Trophoblast cell (in vitro differentiated cells and primary cell): ENCODE data around the gene OXT. TPM values are rescaled to one million over a fixed set of nuclear protein-coding genes. Genes with fewer than 3 reads are reported as not detected.
"Not testable (repeated sequence)": the region's sequence is repeated elsewhere in the genome, so short reads cannot be mapped to it uniquely, and the experiment has no call there.

Experiments
- DNase-seq, 2 donors: peaks; one replicate each; pipeline ENCODE4 v3.0.0-alpha.2; 2016
- H2AFZ ChIP-seq: 2 replicates; pipeline ENCODE4 v1.6.1; 2013; ENCODE audit warnings: low read length, moderate library complexity, mild to moderate bottlenecking; ENCODE audit not compliant: insufficient read depth, poor library complexity
- H2AK5ac ChIP-seq: 2 replicates; pipeline ENCODE4 v1.6.1; 2013; ENCODE audit warnings: mild to moderate bottlenecking, low read length
- H2BK120ac ChIP-seq: 2 replicates; pipeline ENCODE4 v1.6.1; 2013; ENCODE audit warnings: low read length, mild to moderate bottlenecking, moderate library complexity; ENCODE audit not compliant: insufficient read depth, poor library complexity
- H2BK12ac ChIP-seq: 2 replicates; pipeline ENCODE4 v1.6.1; 2013; ENCODE audit warnings: mild to moderate bottlenecking, low read length, moderate library complexity
- H2BK5ac ChIP-seq: 2 replicates; pipeline ENCODE4 v1.6.1; 2013; ENCODE audit warnings: low read length, low read depth, moderate library complexity, mild to moderate bottlenecking; ENCODE audit not compliant: poor library complexity
- H3K14ac ChIP-seq: 2 replicates; pipeline ENCODE4 v1.6.1; 2013; ENCODE audit warnings: mild to moderate bottlenecking, low read length
- H3K18ac ChIP-seq: 2 replicates; pipeline ENCODE4 v1.6.1; 2013; ENCODE audit warnings: mild to moderate bottlenecking, low read length
- H3K23ac ChIP-seq: 2 replicates; pipeline ENCODE4 v1.6.1; 2013; ENCODE audit warnings: low read length
- H3K27ac ChIP-seq: 2 replicates; pipeline ENCODE4 v1.5.1; 2013; ENCODE audit warnings: low read depth, mild to moderate bottlenecking, inconsistent platforms, low read length, moderate library complexity
- H3K27me3 ChIP-seq: 2 replicates; pipeline ENCODE4 v1.6.1; 2013; ENCODE audit warnings: inconsistent platforms, mild to moderate bottlenecking, low read length, moderate library complexity; ENCODE audit not compliant: insufficient read depth
- H3K36me3 ChIP-seq, 2 experiments: 1 replicate in 1 of 2; 2 replicates in 1 of 2; pipeline ENCODE4 v1.6.1; 2013; ENCODE audit warnings: low read length in 2 of 2, mild to moderate bottlenecking in 2 of 2, moderate library complexity in 1 of 2; ENCODE audit not compliant: insufficient read depth in 2 of 2, control insufficient read depth in 1 of 2
- H3K4ac ChIP-seq: 2 replicates; pipeline ENCODE4 v1.6.1; 2013; ENCODE audit warnings: low read depth, mild to moderate bottlenecking, low read length, moderate library complexity
- H3K4me1 ChIP-seq, 2 experiments: 1 replicate in 1 of 2; 2 replicates in 1 of 2; pipeline ENCODE4 v1.6.1; 2013; ENCODE audit warnings: low read length in 2 of 2, mild to moderate bottlenecking in 2 of 2, moderate library complexity in 1 of 2; ENCODE audit not compliant: insufficient read depth in 2 of 2, control insufficient read depth in 1 of 2
- H3K4me2 ChIP-seq: 2 replicates; pipeline ENCODE4 v1.6.1; 2013; ENCODE audit warnings: inconsistent platforms, mild to moderate bottlenecking, low read length, moderate library complexity
- H3K4me3 ChIP-seq: 2 replicates; pipeline ENCODE4 v1.5.1; 2013; ENCODE audit warnings: mild to moderate bottlenecking, low read depth, low read length, inconsistent platforms
- H3K79me1 ChIP-seq: one replicate; pipeline ENCODE4 v1.6.1; 2013; ENCODE audit warnings: low read length
- H3K79me2 ChIP-seq: 2 replicates; pipeline ENCODE4 v1.6.1; 2013; ENCODE audit warnings: low read length, mild to moderate bottlenecking; ENCODE audit not compliant: control insufficient read depth, insufficient read depth, poor library complexity
- H3K9ac ChIP-seq: 2 replicates; pipeline ENCODE4 v1.6.1; 2013; ENCODE audit warnings: mild to moderate bottlenecking, low read length
- H3K9me3 ChIP-seq: 2 replicates; pipeline ENCODE4 v1.6.1; 2013; ENCODE audit warnings: low read depth, mild to moderate bottlenecking, control low read depth, inconsistent platforms, low read length; ENCODE audit not compliant: insufficient read depth
- H4K12ac ChIP-seq: 2 replicates; pipeline ENCODE4 v1.6.1; 2013; ENCODE audit warnings: low read depth, mild to moderate bottlenecking, low read length, moderate library complexity
- H4K8ac ChIP-seq: 2 replicates; pipeline ENCODE4 v1.6.1; 2013; ENCODE audit warnings: low read depth, mild to moderate bottlenecking, low read length, moderate library complexity
- H4K91ac ChIP-seq: one replicate; pipeline ENCODE4 v1.6.1; 2013; ENCODE audit warnings: low read depth, mild to moderate bottlenecking, low read length, moderate library complexity
- WGBS: extraction: QIAGEN DNeasy Blood & Tissue Kit; methylation state at CpG from one replicate; pipeline ENCODE4 v1.1.7; 2013; ENCODE audit warnings: missing lambda C conversion rate; ENCODE audit not compliant: insufficient read length, insufficient coverage; ENCODE audit errors: extremely low coverage; 5-methylcytosine and 5-hydroxymethylcytosine counted together
- polyA plus RNA-seq: library from polyadenylated mRNA; stranded (reverse); fragments of 200-250 nt; gene quantifications from 2 replicates; pipeline ENCODE4 v1.2.3, GENCODE V29; 2013

The OXT gene
- 0.12 TPM in 1 of 2 replicates, not detected in the other for polyA plus RNA-seq

- no peaks in the 10 kb centered on the region for H3K79me2 ChIP-seq
- H3K4ac ChIP-seq: no peak within 1 kb of the TSS
- no peak within 1 kb of the TSS for H2BK12ac ChIP-seq
- no peak within 1 kb of the TSS for H4K91ac ChIP-seq
- no peak within 1 kb of the TSS for H2BK5ac ChIP-seq
- H3K23ac ChIP-seq: no peak within 1 kb of the TSS
- no CpG with 5 or more reads among the region's 95 CpGs for WGBS
- H2AK5ac ChIP-seq: no peak within 1 kb of the TSS
- H2BK120ac ChIP-seq: no peak within 1 kb of the TSS
- no peak for DNase-seq
- H3K9me3 ChIP-seq: peaks cover 10% of the 10 kb centered on the region
- H3K27me3 ChIP-seq: peaks cover 19% of the 10 kb centered on the region
- H3K79me1 ChIP-seq: no peaks in the 10 kb centered on the region
- no peaks in the 10 kb centered on the region for H3K36me3 ChIP-seq
- H3K4me3 ChIP-seq: peak within 1 kb of the TSS; percentile 21
- peak within 1 kb of the TSS; percentile 46 for H3K4me2 ChIP-seq
- no peak within 1 kb of the TSS for H3K18ac ChIP-seq
- H4K8ac ChIP-seq: no peak within 1 kb of the TSS
- peaks cover 0 to 3% of the 10 kb centered on the region in 2 experiments for H3K4me1 ChIP-seq
- peak within 1 kb of the TSS; percentile 28 for H2AFZ ChIP-seq
- H3K14ac ChIP-seq: no peak within 1 kb of the TSS
- no peak within 1 kb of the TSS for H4K12ac ChIP-seq
- no peak within 1 kb of the TSS for H3K9ac ChIP-seq
- no peak within 1 kb of the TSS for H3K27ac ChIP-seq
Measured at GRCh38 chr20:3071610-3072529, at the start of gene OXT. Gene OXT (plus strand): TSS chr20:3071620. CDS start chr20:3071656, 36 bp downstream.

GRCh38 chr20:3021777-3022176 is 49.6 kb upstream of the OXT start:
- no peak overlapping the region for H2BK12ac ChIP-seq
- no peaks in the 10 kb centered on the region for H3K27me3 ChIP-seq
- H3K9ac ChIP-seq: no peak overlapping the region
- no peaks in the 10 kb centered on the region for H3K4me1 ChIP-seq
- H2BK120ac ChIP-seq: no peak overlapping the region
- H3K18ac ChIP-seq: no peak overlapping the region
- H3K79me2 ChIP-seq: no peaks in the 10 kb centered on the region
- no peak overlapping the region for H3K4ac ChIP-seq
- no peak overlapping the region for H3K4me2 ChIP-seq
- no peak overlapping the region for H2AFZ ChIP-seq
- H3K79me1 ChIP-seq: no peaks in the 10 kb centered on the region
- H3K36me3 ChIP-seq: peaks cover 20 to 37% of the 10 kb centered on the region in 2 experiments
- no peak overlapping the region for H3K23ac ChIP-seq
- H2BK5ac ChIP-seq: no peak overlapping the region
- H3K27ac ChIP-seq: no peak overlapping the region
- no peak overlapping the region for H3K4me3 ChIP-seq
- no peak overlapping the region for H2AK5ac ChIP-seq
- no peak overlapping the region for H4K8ac ChIP-seq
- H3K9me3 ChIP-seq: no peaks in the 10 kb centered on the region
- no CpG with 5 or more reads among the region's 5 CpGs for WGBS
- H4K91ac ChIP-seq: no peak overlapping the region
- no peak for DNase-seq
- H4K12ac ChIP-seq: no peak overlapping the region
- no peak overlapping the region for H3K14ac ChIP-seq

DNA sequence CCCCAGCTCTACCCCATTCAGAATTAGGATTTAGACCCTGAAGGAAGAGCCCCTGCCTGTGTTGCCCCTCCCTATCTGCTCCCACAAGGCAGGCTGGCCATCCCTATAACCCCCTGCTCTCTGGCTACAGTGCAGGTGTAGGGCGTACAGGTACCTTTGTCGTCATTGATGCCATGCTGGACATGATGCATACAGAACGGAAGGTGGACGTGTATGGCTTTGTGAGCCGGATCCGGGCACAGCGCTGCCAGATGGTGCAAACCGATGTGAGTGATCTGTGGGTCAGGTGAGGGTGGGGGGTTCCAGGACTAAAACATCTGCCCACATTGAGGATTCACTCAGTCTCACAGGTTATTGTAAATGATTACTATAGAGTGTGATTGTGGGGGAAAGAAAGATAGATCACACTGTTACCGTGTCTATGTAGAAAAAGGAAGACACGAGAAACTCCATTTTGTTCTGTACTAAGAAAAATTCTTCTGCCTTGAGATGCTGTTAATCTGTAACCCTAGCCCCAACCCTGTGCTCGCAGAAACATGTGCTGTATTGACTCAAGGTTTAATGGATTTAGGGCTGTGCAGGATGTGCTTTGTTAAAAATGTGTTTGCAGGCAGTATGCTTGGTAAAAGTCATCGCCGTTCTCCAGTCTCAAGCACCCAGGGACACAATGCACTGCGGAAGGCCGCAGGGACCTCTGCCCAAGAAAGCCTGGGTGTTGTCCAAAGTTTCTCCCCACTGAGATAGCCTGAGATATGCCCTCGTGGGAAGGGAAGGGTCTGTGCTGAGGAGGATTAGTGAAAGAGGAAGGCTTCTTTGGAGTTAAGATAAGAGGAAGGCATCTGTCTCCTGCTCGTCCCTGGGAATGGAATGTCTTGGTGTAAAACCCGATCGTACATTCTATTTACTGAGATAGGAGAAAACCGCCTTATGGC is 48.6 kb upstream of the OXT start:
- H3K18ac ChIP-seq, H3K4me2 ChIP-seq, H3K4ac ChIP-seq, DNase-seq, H3K27me3 ChIP-seq, H3K14ac ChIP-seq, H3K4me1 ChIP-seq, H3K4me3 ChIP-seq, H2BK12ac ChIP-seq, H3K23ac ChIP-seq, H2AK5ac ChIP-seq, H4K12ac ChIP-seq, H3K9ac ChIP-seq, H2AFZ ChIP-seq, H2BK5ac ChIP-seq, H3K9me3 ChIP-seq, H3K27ac ChIP-seq, H3K79me2 ChIP-seq, H3K79me1 ChIP-seq, H4K91ac ChIP-seq, H4K8ac ChIP-seq, H2BK120ac ChIP-seq: not testable (repeated sequence)
- no CpG with 5 or more reads among the region's 20 CpGs for WGBS
- peaks cover 27 to 44% of the 10 kb centered on the region in 2 experiments for H3K36me3 ChIP-seq

- no peaks in the 10 kb centered on the region for H3K27me3 ChIP-seq
- no peak overlapping the region for H4K91ac ChIP-seq
- no peaks in the 10 kb centered on the region for H3K79me2 ChIP-seq
- DNase-seq: no peak
- no peak overlapping the region for H4K12ac ChIP-seq
- no peak overlapping the region for H3K27ac ChIP-seq
- no peak overlapping the region for H2BK120ac ChIP-seq
- H3K4me2 ChIP-seq: no peak overlapping the region
- H2AFZ ChIP-seq: no peak overlapping the region
- no peak overlapping the region for H3K18ac ChIP-seq
- peaks cover 24 to 44% of the 10 kb centered on the region in 2 experiments for H3K36me3 ChIP-seq
- H3K4me3 ChIP-seq: no peak overlapping the region
- H3K4ac ChIP-seq: no peak overlapping the region
- H3K23ac ChIP-seq: no peak overlapping the region
- no peaks in the 10 kb centered on the region for H3K79me1 ChIP-seq
- H2BK5ac ChIP-seq: no peak overlapping the region
- H2BK12ac ChIP-seq: no peak overlapping the region
- no peaks in the 10 kb centered on the region for H3K9me3 ChIP-seq
- H3K14ac ChIP-seq: no peak overlapping the region
- no CpG with 5 or more reads among the region's 2 CpGs for WGBS
- no peaks in the 10 kb centered on the region for H3K4me1 ChIP-seq
- H2AK5ac ChIP-seq: no peak overlapping the region
- no peak overlapping the region for H4K8ac ChIP-seq
- no peak overlapping the region for H3K9ac ChIP-seq
Measured at GRCh38 chr20:3027987-3028386, 43.4 kb upstream of the OXT start.
